ENCODE results near the gene TRAPPC1.

TRAPPC1 gene

GRCh38 chr17:7940743-7941142 is 9.0 kb upstream of the TRAPPC1 start:
- no peak for DNase-seq (ENCODE audit: low read depth)

GRCh38 chr17:7940034-7940433 is 8.3 kb upstream of the TRAPPC1 start:
- no peak for DNase-seq (ENCODE audit: low read depth)

GRCh38 chr17:7935859-7936258 is 4.1 kb upstream of the TRAPPC1 start:
- no peak for DNase-seq (ENCODE audit: low read depth)

GRCh38 chr17:7932949-7933348 is 1.2 kb upstream of the TRAPPC1 start:
- peak; percentile 76 for DNase-seq (ENCODE audit: low read depth)

GRCh38 chr17:7932483-7932891 is 741 bp upstream of the TRAPPC1 start:
- peak; percentile 35 for DNase-seq (ENCODE audit: low read depth)

- DNase-seq (ENCODE audit: low read depth) = peak; percentile 11
These were observed 710 bp downstream of the TRAPPC1 start for GRCh38 chr17:7930841-7931631.

- peak; percentile 86 for DNase-seq (ENCODE audit: low read depth)
These were observed 2.4 kb downstream of the TRAPPC1 start, which contains the start of gene KCNAB3 for GRCh38 chr17:7929158-7930023. Gene KCNAB3, minus strand, starts transcription at chr17:7929856. Its CDS starts 421 bp downstream, at chr17:7929435.

- no peak for DNase-seq (ENCODE audit: low read depth)
These were observed 4.2 kb downstream of the TRAPPC1 start for GRCh38 chr17:7927596-7927995.

- DNase-seq (ENCODE audit: low read depth) = peak; percentile 82
These were observed 8.7 kb downstream of the TRAPPC1 start for GRCh38 chr17:7922845-7923628.

GRCh38 chr17:7922269-7922844 is 9.4 kb downstream of the TRAPPC1 start:
- no peak for DNase-seq (ENCODE audit: low read depth)

GRCh38 chr17:7916808-7917207 is 14.9 kb downstream of the TRAPPC1 start:
- peak; percentile 65 for DNase-seq (ENCODE audit: low read depth)

GRCh38 chr17:7916385-7916682 is 15.4 kb downstream of the TRAPPC1 start:
- no peak for DNase-seq (ENCODE audit: low read depth)

GRCh38 chr17:7915611-7916384 is 15.9 kb downstream of the TRAPPC1 start, which contains the start of gene RNF227:
Gene RNF227, minus strand, starts transcription at chr17:7916289. Its CDS starts 94 bp downstream, at chr17:7916195.
- DNase-seq (ENCODE audit: low read depth) = peak; percentile 97

GRCh38 chr17:7915179-7915610 is 16.6 kb downstream of the TRAPPC1 start:
- peak; percentile 51 for DNase-seq (ENCODE audit: low read depth)

- peak; percentile 78 for DNase-seq (ENCODE audit: low read depth)
These were observed 18.7 kb downstream of the TRAPPC1 start for GRCh38 chr17:7912927-7913524.

GRCh38 chr17:7911116-7911515 is 20.6 kb downstream of the TRAPPC1 start:
- no peak for DNase-seq (ENCODE audit: low read depth)

GRCh38 chr17:7910711-7911110 is 21.0 kb downstream of the TRAPPC1 start:
- DNase-seq (ENCODE audit: low read depth) = no peak

GRCh38 chr17:7910281-7910680 is 21.5 kb downstream of the TRAPPC1 start:
- no peak for DNase-seq (ENCODE audit: low read depth)

GRCh38 chr17:7909089-7909488 is 22.7 kb downstream of the TRAPPC1 start:
- no peak for DNase-seq (ENCODE audit: low read depth)
